HFFc6 (cell line): ENCODE measurements around the gene S100PBP. TPM values are rescaled to one million over a fixed set of nuclear protein-coding genes. Genes with fewer than 3 reads are reported as not detected.

Source experiments
- DNase-seq: peaks from one replicate; pipeline ENCODE4 v3.0.0-alpha.2; 2018
- H3K27ac Mint-ChIP-seq: 2 replicates; pipeline ENCODE4 v1.8.0; 2020; ENCODE audit warnings: mild to moderate bottlenecking, mixed read lengths
- H3K27me3 Mint-ChIP-seq: 2 replicates; pipeline ENCODE4 v1.8.0; 2021; ENCODE audit warnings: mild to moderate bottlenecking, moderate library complexity, mixed read lengths; ENCODE audit not compliant: insufficient read depth
- H3K36me3 Mint-ChIP-seq: 2 replicates; pipeline ENCODE4 v1.8.0; 2021; ENCODE audit warnings: low read depth, mixed read lengths
- H3K4me1 Mint-ChIP-seq: 2 replicates; pipeline ENCODE4 v1.8.0; 2020; ENCODE audit warnings: low read depth, mixed read lengths
- H3K4me3 Mint-ChIP-seq: 2 replicates; pipeline ENCODE4 v1.8.0; 2020; ENCODE audit warnings: mild to moderate bottlenecking, moderate library complexity, mixed read lengths
- H3K9me3 Mint-ChIP-seq: 2 replicates; pipeline ENCODE4 v1.8.0; 2020; ENCODE audit warnings: mild to moderate bottlenecking, mixed read lengths
- total RNA-seq, 6 experiments: library from RNA; stranded (reverse); fragmentation: NEBNext Ultra II Directional; extraction: Animal tissue kit (Norgen Biotek cat#: 25700); gene quantifications; 2 replicates in 1 of 6; 3 replicates in 5 of 6; pipeline ENCODE4 v1.2.3, GENCODE V29; 2021
- TF ChIP-seq, protein P1 (sequence below): fragments of 200-600 bp; sonication (generic); IDR thresholded peaks from 2 replicates; pipeline ENCODE4 v1.5.0; 2021; ENCODE audit warnings: antibody characterized with exemption, mild to moderate bottlenecking

S100PBP gene
- total RNA-seq, 6 experiments from 2014 or later, result 20.0 to 24.9 (median 21.6) TPM

GRCh38 chr1:32884726-32885125 lies 67.3 kb downstream of the S100PBP start:
- Mint-ChIP-seq H3K27me3 (peaks cover 26% of the 10 kb centered on the region), H3K36me3 (no peaks in the 10 kb centered on the region), H3K9me3 (no peaks in the 10 kb centered on the region), H3K27ac (no peak overlapping the region), H3K4me1 (no peaks in the 10 kb centered on the region; the same call in 1 of the 2 replicates), H3K4me3 (no peak overlapping the region)
- DNase-seq, result no peak
- TF ChIP-seq, protein P1, sequence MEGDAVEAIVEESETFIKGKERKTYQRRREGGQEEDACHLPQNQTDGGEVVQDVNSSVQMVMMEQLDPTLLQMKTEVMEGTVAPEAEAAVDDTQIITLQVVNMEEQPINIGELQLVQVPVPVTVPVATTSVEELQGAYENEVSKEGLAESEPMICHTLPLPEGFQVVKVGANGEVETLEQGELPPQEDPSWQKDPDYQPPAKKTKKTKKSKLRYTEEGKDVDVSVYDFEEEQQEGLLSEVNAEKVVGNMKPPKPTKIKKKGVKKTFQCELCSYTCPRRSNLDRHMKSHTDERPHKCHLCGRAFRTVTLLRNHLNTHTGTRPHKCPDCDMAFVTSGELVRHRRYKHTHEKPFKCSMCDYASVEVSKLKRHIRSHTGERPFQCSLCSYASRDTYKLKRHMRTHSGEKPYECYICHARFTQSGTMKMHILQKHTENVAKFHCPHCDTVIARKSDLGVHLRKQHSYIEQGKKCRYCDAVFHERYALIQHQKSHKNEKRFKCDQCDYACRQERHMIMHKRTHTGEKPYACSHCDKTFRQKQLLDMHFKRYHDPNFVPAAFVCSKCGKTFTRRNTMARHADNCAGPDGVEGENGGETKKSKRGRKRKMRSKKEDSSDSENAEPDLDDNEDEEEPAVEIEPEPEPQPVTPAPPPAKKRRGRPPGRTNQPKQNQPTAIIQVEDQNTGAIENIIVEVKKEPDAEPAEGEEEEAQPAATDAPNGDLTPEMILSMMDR, result no peak

GRCh38 chr1:32885676-32886003 lies 68.2 kb downstream of the S100PBP start:
- DNase-seq, result no peak

GRCh38 chr1:32886004-32886827 lies 68.8 kb downstream of the S100PBP start, which contains the start of gene HPCA:
TSS of gene HPCA (plus strand) at chr1:32886491. CDS start at chr1:32888899, 2,408 bp downstream.
- no peaks in the 10 kb centered on the region for H3K9me3 Mint-ChIP-seq
- H3K27me3 Mint-ChIP-seq, result peaks cover 28% of the 10 kb centered on the region
- H3K4me3 Mint-ChIP-seq, result no peak within 1 kb of the TSS
- H3K27ac Mint-ChIP-seq, result no peak within 1 kb of the TSS
- DNase-seq, result no peak
- peaks cover 3% of the 10 kb centered on the region for H3K4me1 Mint-ChIP-seq
- TF ChIP-seq, protein P1, result peak; percentile 77
- no peaks in the 10 kb centered on the region for H3K36me3 Mint-ChIP-seq

More at GRCh38 chr1:32885676-32886003, 68.2 kb downstream of the S100PBP start:
- Mint-ChIP-seq H3K36me3 (no peaks in the 10 kb centered on the region), H3K27ac (no peak overlapping the region), H3K4me3 (no peak overlapping the region), H3K27me3 (peaks cover 29% of the 10 kb centered on the region), H3K4me1 (no peaks in the 10 kb centered on the region; the same call in 1 of the 2 replicates), H3K9me3 (no peaks in the 10 kb centered on the region)
- TF ChIP-seq, protein P1, result no peak

DNA sequence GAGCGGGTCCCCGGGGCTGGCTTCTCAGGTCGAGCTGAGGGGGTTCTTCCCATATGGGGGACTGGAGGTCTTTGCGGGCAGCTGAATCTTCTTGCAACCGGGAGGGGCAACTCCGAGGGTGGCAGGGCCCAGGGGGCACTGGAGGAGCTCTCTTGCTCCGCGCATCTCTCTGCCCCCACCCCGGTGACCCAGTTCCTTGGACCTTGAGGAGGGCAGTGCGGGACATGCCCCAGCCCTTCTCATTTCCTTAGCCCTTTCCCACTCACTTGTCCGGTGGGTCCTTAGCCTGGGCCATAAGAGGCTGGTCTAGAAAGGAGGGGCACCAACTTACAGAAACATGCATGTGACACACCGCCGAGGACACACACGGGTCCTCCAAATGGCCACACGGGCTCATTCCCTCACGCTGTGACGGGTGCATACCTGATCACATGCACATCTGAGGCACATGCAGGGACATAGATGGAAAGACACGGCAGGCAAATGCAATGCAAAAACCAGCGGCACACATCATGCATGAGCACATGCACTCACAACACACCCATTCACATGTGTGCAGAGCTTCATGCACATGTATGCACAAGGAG lies 69.5 kb downstream of the S100PBP start:
- Mint-ChIP-seq H3K9me3 (no peaks in the 10 kb centered on the region), H3K36me3 (no peaks in the 10 kb centered on the region), H3K27me3 (peaks cover 30% of the 10 kb centered on the region), H3K4me3 (no peak overlapping the region), H3K27ac (no peak overlapping the region), H3K4me1 (peaks cover 6% of the 10 kb centered on the region)
- TF ChIP-seq, protein P1, result 0 out of 2 replicates have a peak, but pooled peaks have one; percentile 14
- DNase-seq, result no peak

- peaks cover 4% of the 10 kb centered on the region; the same call in 1 of the 2 replicates for H3K36me3 Mint-ChIP-seq
- peaks cover 32% of the 10 kb centered on the region for H3K27me3 Mint-ChIP-seq
- DNase-seq, result no peak
- peaks cover 4% of the 10 kb centered on the region; the same call in 1 of the 2 replicates for H3K9me3 Mint-ChIP-seq
- TF ChIP-seq, protein P1, result no peak
- H3K27ac Mint-ChIP-seq, result no peak overlapping the region
- H3K4me1 Mint-ChIP-seq, result peaks cover 11% of the 10 kb centered on the region
- H3K4me3 Mint-ChIP-seq, result no peak overlapping the region
Observed at GRCh38 chr1:32887623-32888022, 70.2 kb downstream of the S100PBP start.
